Effector memory CD8-positive, alpha-beta T cell (primary cell): Measurements from ENCODE around the gene DSN1.

Experiments used
- ATAC-seq: fragments of 150-1000 bp; cut with Tn5 transposase; replicated peaks from 2 replicates; pipeline ENCODE4 v1.10.0; 2021; ENCODE audit warnings: mild to moderate bottlenecking, moderate library complexity
- DNase-seq, 3 experiments: peaks; one replicate each; pipeline ENCODE4 v3.0.0; 2021
- H3K27ac Mint-ChIP-seq, 2 donors: one replicate each; pipeline ENCODE4 v1.8.0; 2022; ENCODE audit warnings: mild to moderate bottlenecking in 2 of 2, mixed read lengths in 2 of 2, moderate library complexity in 2 of 2
- H3K27me3 Mint-ChIP-seq, 2 donors: one replicate each; pipeline ENCODE4 v1.8.0; 2022; ENCODE audit warnings: mixed read lengths in 2 of 2
- H3K36me3 Mint-ChIP-seq: one replicate; pipeline ENCODE4 v1.8.0; 2022; ENCODE audit warnings: mild to moderate bottlenecking, moderate library complexity, mixed read lengths; ENCODE audit not compliant: insufficient read depth
- H3K4me1 Mint-ChIP-seq, 2 donors: one replicate each; pipeline ENCODE4 v1.8.0; 2022; ENCODE audit warnings: low read depth in 2 of 2, mixed read lengths in 2 of 2
- H3K4me3 Mint-ChIP-seq, 2 donors: one replicate each; pipeline ENCODE4 v1.8.0; 2022; ENCODE audit warnings: mild to moderate bottlenecking in 2 of 2, mixed read lengths in 2 of 2, moderate library complexity in 2 of 2
- H3K9me3 Mint-ChIP-seq, 2 donors: one replicate each; pipeline ENCODE4 v1.8.0; 2022; ENCODE audit warnings: mixed read lengths in 2 of 2
- total RNA-seq, 9 experiments: gene quantifications; one replicate each; lab custom pipeline; 2026; lab: John Stamatoyannopoulos, UW

Gene DSN1
- total RNA-seq, result 7.7 to 22.1 (median 16.1) reads per million in 9 experiments

GRCh38 chr20:36773597-36774390 is at the start of gene DSN1:
TSS of gene DSN1 (minus strand) at chr20:36773763. CDS start at chr20:36771458, 2,305 bp downstream.
- Mint-ChIP-seq H3K27me3 (no peaks in the 10 kb centered on the region), H3K27ac (peak within 1 kb of the TSS; percentile 87 to 99), H3K4me3 (peak within 1 kb of the TSS; percentile 75 to 85), H3K36me3 (peaks cover 16% of the 10 kb centered on the region), H3K4me1 (peaks cover 13 to 18% of the 10 kb centered on the region in 2 donors), H3K9me3 (no peaks in the 10 kb centered on the region)
- peak; percentile 98 for DNase-seq
- ATAC-seq, result peak; percentile 78

- ATAC-seq, result no peak
- Mint-ChIP-seq H3K9me3 (no peaks in the 10 kb centered on the region), H3K36me3 (no peaks in the 10 kb centered on the region), H3K27me3 (no peaks in the 10 kb centered on the region), H3K4me3 (no peak overlapping the region), H3K27ac (peak overlapping the region in 1 of 2 donors; percentile 15), H3K4me1 (peaks cover 0 to 5% of the 10 kb centered on the region in 2 donors)
- DNase-seq, result no peak
These were observed 49.6 kb upstream of the DSN1 start for GRCh38 chr20:36823121-36823520.

- H3K4me3 Mint-ChIP-seq, result no peak overlapping the region
These were observed 48.4 kb upstream of the DSN1 start for GRCh38 chr20:36821964-36822437.

GRCh38 chr20:36820928-36821327 is 47.4 kb upstream of the DSN1 start:
- Mint-ChIP-seq H3K4me1 (no peaks in the 10 kb centered on the region), H3K9me3 (no peaks in the 10 kb centered on the region), H3K4me3 (no peak overlapping the region), H3K27me3 (no peaks in the 10 kb centered on the region), H3K36me3 (no peaks in the 10 kb centered on the region), H3K27ac (no peak overlapping the region)
- DNase-seq (no peak), ATAC-seq (no peak)

More at GRCh38 chr20:36821964-36822437, 48.4 kb upstream of the DSN1 start:
- DNase-seq (no peak), ATAC-seq (no peak)
- H3K36me3 Mint-ChIP-seq, result no peaks in the 10 kb centered on the region
- no peak overlapping the region for H3K27ac Mint-ChIP-seq
- H3K4me1 Mint-ChIP-seq, result no peaks in the 10 kb centered on the region
- no peaks in the 10 kb centered on the region for H3K27me3 Mint-ChIP-seq
- H3K9me3 Mint-ChIP-seq, result no peaks in the 10 kb centered on the region

GRCh38 chr20:36820073-36820472 is 46.5 kb upstream of the DSN1 start:
- no peaks in the 10 kb centered on the region for H3K36me3 Mint-ChIP-seq
- H3K4me1 Mint-ChIP-seq, result no peaks in the 10 kb centered on the region
- H3K4me3 Mint-ChIP-seq, result no peak overlapping the region
- ATAC-seq (no peak), DNase-seq (no peak)
- no peaks in the 10 kb centered on the region for H3K9me3 Mint-ChIP-seq
- H3K27ac Mint-ChIP-seq, result peak overlapping the region in 1 of 2 donors; percentile 8
- no peaks in the 10 kb centered on the region for H3K27me3 Mint-ChIP-seq

- Mint-ChIP-seq H3K27me3 (no peaks in the 10 kb centered on the region), H3K4me1 (no peaks in the 10 kb centered on the region), H3K27ac (peak overlapping the region in 1 of 2 donors; percentile 8), H3K9me3 (no peaks in the 10 kb centered on the region), H3K4me3 (no peak overlapping the region), H3K36me3 (no peaks in the 10 kb centered on the region)
- DNase-seq, result no peak
- no peak for ATAC-seq
These were observed 46.1 kb upstream of the DSN1 start for GRCh38 chr20:36819659-36820058.

GRCh38 chr20:36818861-36819260 is 45.3 kb upstream of the DSN1 start:
- H3K4me1 Mint-ChIP-seq, result no peaks in the 10 kb centered on the region
- ATAC-seq, result no peak

GRCh38 chr20:36818185-36818584 is 44.6 kb upstream of the DSN1 start:
- H3K4me3 Mint-ChIP-seq, result no peak overlapping the region
- no peaks in the 10 kb centered on the region for H3K4me1 Mint-ChIP-seq
- DNase-seq (no peak), ATAC-seq (no peak)
- H3K27me3 Mint-ChIP-seq, result no peaks in the 10 kb centered on the region
- no peaks in the 10 kb centered on the region for H3K9me3 Mint-ChIP-seq
- peaks cover 3% of the 10 kb centered on the region for H3K36me3 Mint-ChIP-seq
- H3K27ac Mint-ChIP-seq, result peak overlapping the region in 1 of 2 donors; percentile 70

More at GRCh38 chr20:36818861-36819260, 45.3 kb upstream of the DSN1 start:
- no peak overlapping the region for H3K4me3 Mint-ChIP-seq
- H3K36me3 Mint-ChIP-seq, result peaks cover under 1% of the 10 kb centered on the region
- H3K27ac Mint-ChIP-seq, result peak overlapping the region in 1 of 2 donors; percentile 70
- DNase-seq, result no peak
- no peaks in the 10 kb centered on the region for H3K9me3 Mint-ChIP-seq
- no peaks in the 10 kb centered on the region for H3K27me3 Mint-ChIP-seq

- DNase-seq (no peak), ATAC-seq (no peak)
- H3K36me3 Mint-ChIP-seq, result peaks cover 3% of the 10 kb centered on the region
- no peaks in the 10 kb centered on the region for H3K9me3 Mint-ChIP-seq
- H3K4me1 Mint-ChIP-seq, result no peaks in the 10 kb centered on the region
- H3K27me3 Mint-ChIP-seq, result no peaks in the 10 kb centered on the region
- no peak overlapping the region for H3K4me3 Mint-ChIP-seq
- H3K27ac Mint-ChIP-seq, result no peak overlapping the region
These were observed 43.9 kb upstream of the DSN1 start for GRCh38 chr20:36817496-36817895.

GRCh38 chr20:36815454-36816091 is 42.0 kb upstream of the DSN1 start:
- H3K27me3 Mint-ChIP-seq, result no peaks in the 10 kb centered on the region
- H3K9me3 Mint-ChIP-seq, result no peaks in the 10 kb centered on the region
- no peak for ATAC-seq
- no peak for DNase-seq
- no peak overlapping the region for H3K4me3 Mint-ChIP-seq
- H3K27ac Mint-ChIP-seq, result peak overlapping the region in 1 of 2 donors; percentile 44
- no peaks in the 10 kb centered on the region for H3K4me1 Mint-ChIP-seq
- H3K36me3 Mint-ChIP-seq, result peaks cover 3% of the 10 kb centered on the region

GRCh38 chr20:36812594-36813463 is 39.3 kb upstream of the DSN1 start:
- peaks cover 6% of the 10 kb centered on the region for H3K36me3 Mint-ChIP-seq
- peaks cover 0 to 5% of the 10 kb centered on the region in 2 donors for H3K4me1 Mint-ChIP-seq
- ATAC-seq, result no peak
- H3K4me3 Mint-ChIP-seq, result no peak overlapping the region
- DNase-seq, result no peak
- H3K9me3 Mint-ChIP-seq, result no peaks in the 10 kb centered on the region
- H3K27ac Mint-ChIP-seq, result no peak overlapping the region
- H3K27me3 Mint-ChIP-seq, result no peaks in the 10 kb centered on the region

GRCh38 chr20:36808317-36809257 is 35.0 kb upstream of the DSN1 start:
- DNase-seq, result peak; percentile 65 to 72 (median 70)
- H3K9me3 Mint-ChIP-seq, result no peaks in the 10 kb centered on the region
- ATAC-seq, result peak; percentile 58
- H3K4me1 Mint-ChIP-seq, result peaks cover 0 to 5% of the 10 kb centered on the region in 2 donors
- H3K36me3 Mint-ChIP-seq, result peaks cover 4% of the 10 kb centered on the region
- no peak overlapping the region for H3K4me3 Mint-ChIP-seq
- no peaks in the 10 kb centered on the region for H3K27me3 Mint-ChIP-seq
- H3K27ac Mint-ChIP-seq, result no peak overlapping the region
